ENCODE data around the gene VAV2. TPM values are rescaled to one million over a fixed set of nuclear protein-coding genes. Genes with fewer than 3 reads are reported as not detected.

Gene VAV2
- total RNA-seq, 4 donors from 2014 or later = 4.7 to 42.2 (median 15.8) TPM

DNA sequence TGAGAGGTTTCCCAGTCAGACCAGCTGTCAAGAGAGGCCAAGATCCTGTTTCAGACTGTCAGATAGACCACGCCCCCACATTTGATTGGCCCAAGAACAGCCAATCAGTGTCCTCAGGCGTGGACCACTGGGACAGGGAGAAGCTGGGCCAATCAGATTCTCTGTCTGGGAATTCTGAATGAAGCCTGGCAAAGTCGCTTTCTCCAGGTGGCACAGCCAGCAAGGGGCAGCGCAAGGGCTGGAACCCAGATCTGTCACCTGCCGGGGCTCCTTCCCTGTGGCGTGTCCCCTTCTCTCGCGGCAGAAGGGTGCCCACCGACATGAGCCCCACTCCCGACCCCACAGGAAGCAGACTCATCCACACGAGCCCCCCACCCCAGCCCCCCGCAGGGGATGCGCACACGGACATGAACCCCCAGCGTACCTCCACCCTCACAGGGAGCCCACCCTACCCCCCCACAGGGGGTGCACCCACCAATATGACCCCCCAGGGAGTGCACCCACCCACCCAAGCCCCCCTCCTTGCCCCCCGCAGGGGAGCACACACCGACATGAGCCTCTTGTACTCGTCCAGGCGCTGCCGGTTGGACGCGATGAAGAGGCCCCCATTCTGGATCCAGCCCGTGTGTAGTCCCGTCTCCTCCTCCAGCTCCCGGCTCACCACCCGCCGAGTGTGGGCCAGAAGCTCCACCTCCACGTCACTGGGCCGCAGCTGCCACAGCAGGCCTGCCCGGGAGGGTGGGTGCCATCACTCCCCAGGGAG is 260.1 kb downstream of the VAV2 start:
- no peaks in the 10 kb centered on the region for H3K36me3 ChIP-seq
- no peak for DNase-seq
- no peaks in the 10 kb centered on the region for H3K9me3 ChIP-seq
- TF ChIP-seq POLR2A (IDR thresholded peaks at IDR 0.05) = no peak
- TF ChIP-seq, protein P1, sequence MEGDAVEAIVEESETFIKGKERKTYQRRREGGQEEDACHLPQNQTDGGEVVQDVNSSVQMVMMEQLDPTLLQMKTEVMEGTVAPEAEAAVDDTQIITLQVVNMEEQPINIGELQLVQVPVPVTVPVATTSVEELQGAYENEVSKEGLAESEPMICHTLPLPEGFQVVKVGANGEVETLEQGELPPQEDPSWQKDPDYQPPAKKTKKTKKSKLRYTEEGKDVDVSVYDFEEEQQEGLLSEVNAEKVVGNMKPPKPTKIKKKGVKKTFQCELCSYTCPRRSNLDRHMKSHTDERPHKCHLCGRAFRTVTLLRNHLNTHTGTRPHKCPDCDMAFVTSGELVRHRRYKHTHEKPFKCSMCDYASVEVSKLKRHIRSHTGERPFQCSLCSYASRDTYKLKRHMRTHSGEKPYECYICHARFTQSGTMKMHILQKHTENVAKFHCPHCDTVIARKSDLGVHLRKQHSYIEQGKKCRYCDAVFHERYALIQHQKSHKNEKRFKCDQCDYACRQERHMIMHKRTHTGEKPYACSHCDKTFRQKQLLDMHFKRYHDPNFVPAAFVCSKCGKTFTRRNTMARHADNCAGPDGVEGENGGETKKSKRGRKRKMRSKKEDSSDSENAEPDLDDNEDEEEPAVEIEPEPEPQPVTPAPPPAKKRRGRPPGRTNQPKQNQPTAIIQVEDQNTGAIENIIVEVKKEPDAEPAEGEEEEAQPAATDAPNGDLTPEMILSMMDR (IDR thresholded peaks at IDR 0.05) = no peak
- no peak overlapping the region for H3K27ac ChIP-seq
- H3K4me3 ChIP-seq = no peak overlapping the region
- intact Hi-C loops (cut with DNase I; ENCODE audit: low total_unique reads) = no loop called here
- no peaks in the 10 kb centered on the region for H3K4me1 ChIP-seq
- no peaks in the 10 kb centered on the region for H3K27me3 ChIP-seq

DNA sequence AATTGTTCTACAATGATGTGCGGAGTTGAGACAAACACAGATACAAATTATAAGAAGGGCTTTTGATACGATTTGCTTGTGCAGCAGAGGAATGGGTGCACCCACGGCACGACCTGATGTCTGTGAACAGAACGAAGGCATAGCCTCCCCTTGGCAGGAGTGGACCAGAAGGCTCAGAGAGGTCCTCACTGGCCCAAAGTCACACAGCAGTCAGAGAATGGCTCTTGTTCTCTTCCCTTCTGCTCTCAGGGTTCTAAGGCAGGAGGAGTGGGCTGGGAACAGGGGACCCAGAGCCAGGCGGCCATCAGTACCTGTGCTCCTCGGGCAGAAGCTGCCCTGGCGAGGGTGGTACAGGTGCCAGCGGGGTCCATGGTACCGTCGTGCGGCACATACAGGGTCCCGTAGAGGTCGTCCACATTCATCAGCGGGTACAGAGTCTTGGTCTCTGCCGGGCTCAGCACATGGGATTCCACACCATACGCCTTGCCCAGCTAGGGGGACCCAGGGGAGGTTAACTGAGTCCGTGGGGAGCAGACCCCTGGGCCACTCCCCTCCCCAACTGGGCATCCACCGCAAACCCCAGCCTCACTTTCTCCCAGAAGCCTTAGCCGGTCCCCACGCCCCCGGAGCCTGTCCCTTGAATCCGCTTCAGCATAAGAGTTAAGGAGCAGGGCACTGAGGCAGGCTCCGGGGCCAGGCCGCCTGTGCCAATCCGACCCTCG is 261.0 kb downstream of the VAV2 start:
- no peak for TF ChIP-seq POLR2A (IDR thresholded peaks at IDR 0.05)
- TF ChIP-seq, protein P1 (IDR thresholded peaks at IDR 0.05) = no peak
- Histone ChIP-seq H3K27ac (no peak overlapping the region), H3K9me3 (no peaks in the 10 kb centered on the region), H3K4me3 (no peak overlapping the region), H3K4me1 (no peaks in the 10 kb centered on the region), H3K27me3 (no peaks in the 10 kb centered on the region), H3K36me3 (no peaks in the 10 kb centered on the region)
- DNase-seq = no peak
- intact Hi-C loops (cut with DNase I; ENCODE audit: low total_unique reads) = no loop called here

DNA sequence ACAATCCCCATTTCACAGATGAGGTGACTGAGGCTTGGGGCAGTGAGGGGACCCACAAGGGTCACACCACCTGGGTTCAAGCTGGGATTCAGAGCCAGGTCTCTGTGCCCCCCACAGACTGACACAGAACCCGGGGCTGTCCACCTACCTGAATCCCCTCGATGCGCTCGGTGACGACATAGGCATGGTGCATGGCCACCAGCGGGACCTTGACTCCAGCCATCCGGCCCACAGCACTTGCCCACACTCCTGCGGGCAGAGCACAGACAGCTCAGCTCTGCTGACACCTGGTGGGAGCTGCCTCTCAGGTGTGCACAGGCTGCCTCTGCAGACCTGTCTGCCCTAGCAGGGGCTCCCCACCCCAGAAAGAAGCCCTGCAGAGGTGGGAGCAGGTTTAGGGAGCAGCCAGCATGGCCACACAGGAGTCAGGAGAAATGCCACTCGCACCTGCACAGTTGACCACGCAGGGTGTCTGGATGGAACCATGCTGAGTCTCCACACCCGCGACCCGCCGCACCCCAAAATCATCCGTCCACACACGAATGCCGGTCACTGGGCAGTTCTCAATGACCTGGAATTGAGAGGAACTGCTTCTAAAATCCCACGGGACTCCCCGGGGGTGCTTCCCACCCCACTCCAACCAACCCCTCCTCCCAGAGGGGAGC is 262.4 kb downstream of the VAV2 start:
- Histone ChIP-seq H3K4me1 (no peaks in the 10 kb centered on the region), H3K36me3 (no peaks in the 10 kb centered on the region), H3K9me3 (no peaks in the 10 kb centered on the region), H3K27me3 (no peaks in the 10 kb centered on the region), H3K4me3 (no peak overlapping the region), H3K27ac (no peak overlapping the region)
- intact Hi-C loops (cut with DNase I; ENCODE audit: low total_unique reads) = no loop called here
- TF ChIP-seq, protein P1 (IDR thresholded peaks at IDR 0.05) = no peak
- no peak for TF ChIP-seq POLR2A (IDR thresholded peaks at IDR 0.05)
- DNase-seq = no peak

DNA sequence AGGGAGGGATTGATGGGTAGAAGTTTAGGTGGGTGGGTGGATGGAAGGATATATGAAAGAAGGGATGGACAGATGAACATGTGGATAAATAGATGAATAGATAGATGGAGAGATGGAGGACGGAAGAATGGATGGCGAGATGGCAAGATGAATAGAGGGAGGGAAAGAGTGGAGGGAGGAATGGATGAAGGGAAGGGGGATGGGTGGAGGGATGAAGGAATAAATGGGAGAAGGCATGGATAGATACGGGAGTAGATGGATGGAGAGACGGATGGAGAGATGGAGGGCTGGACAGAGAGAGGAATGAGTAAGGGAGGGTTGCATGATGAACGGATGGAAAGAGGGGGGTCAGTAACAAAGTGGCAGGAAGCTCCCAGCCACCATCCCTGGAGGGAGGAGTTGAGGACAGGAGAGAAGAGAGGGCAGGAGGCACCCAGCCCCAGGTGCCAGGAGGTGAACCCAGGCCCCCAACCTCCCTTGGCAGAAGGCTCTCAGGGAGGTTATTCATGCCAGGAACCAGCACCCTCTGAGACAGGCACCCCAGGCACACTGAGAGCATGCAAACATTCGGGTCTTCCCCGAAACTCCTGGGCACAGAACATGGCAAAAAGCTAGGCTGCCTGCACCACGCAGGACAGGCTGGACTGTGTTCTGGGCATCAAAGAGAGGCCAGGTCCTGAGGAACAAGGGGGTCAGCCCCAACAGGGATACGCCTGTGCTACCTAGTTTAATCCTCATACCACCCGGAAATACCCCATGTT is 263.1 kb downstream of the VAV2 start:
- no peak for DNase-seq
- TF ChIP-seq, protein P1 (IDR thresholded peaks at IDR 0.05) = no peak
- TF ChIP-seq POLR2A (IDR thresholded peaks at IDR 0.05) = no peak
- intact Hi-C loops (cut with DNase I; ENCODE audit: low total_unique reads) = no loop called here

More for the DNA sequence above, 263.1 kb downstream of the VAV2 start:
- Histone ChIP-seq H3K27me3 (no peaks in the 10 kb centered on the region), H3K27ac (no peak overlapping the region), H3K4me1 (no peaks in the 10 kb centered on the region), H3K4me3 (no peak overlapping the region), H3K9me3 (no peaks in the 10 kb centered on the region), H3K36me3 (no peaks in the 10 kb centered on the region)

Measured in uterus (tissue), 4 donors.